H7 (cell line): Measurements from ENCODE around the gene OR13C5. TPM values are rescaled to one million over a fixed set of nuclear protein-coding genes. Genes with fewer than 3 reads are reported as not detected.

Source experiments
- DNase-seq: peaks from one replicate; pipeline ENCODE4 v3.0.0; 2012
- H3K27me3 ChIP-seq: 2 replicates; pipeline ENCODE4 v1.6.0; 2011; ENCODE audit warnings: mild to moderate bottlenecking, low read length; ENCODE audit not compliant: control insufficient read depth, insufficient read depth
- H3K36me3 ChIP-seq: replicated peaks from 2 replicates; pipeline ENCODE4 v1.5.1; 2011; ENCODE audit warnings: low read length; ENCODE audit not compliant: control insufficient read depth, insufficient read depth
- H3K4me3 ChIP-seq: 2 replicates; pipeline ENCODE4 v1.5.1; 2011; ENCODE audit warnings: low read depth, mild to moderate bottlenecking, control low read depth, low read length, moderate library complexity; ENCODE audit not compliant: insufficient read depth
- total RNA-seq: library from RNA; depleted of rRNA; stranded (reverse); fragments of >200 nt; shearing (Covaris generic); gene quantifications from 2 replicates; pipeline ENCODE4 v1.2.3, GENCODE V29; 2014; rRNA removed

The OR13C5 gene
- total RNA-seq, 1 experiment from 2014 or later = not detected

GRCh38 chr9:104577263-104577662, 21.9 kb downstream of the OR13C5 start:
- no peaks in the 10 kb centered on the region for H3K36me3 ChIP-seq
- H3K4me3 ChIP-seq = no peak overlapping the region
- no peak for DNase-seq
- no peaks in the 10 kb centered on the region for H3K27me3 ChIP-seq

GRCh38 chr9:104575456-104575855, 23.8 kb downstream of the OR13C5 start:
- Histone ChIP-seq H3K36me3 (no peaks in the 10 kb centered on the region), H3K27me3 (no peaks in the 10 kb centered on the region), H3K4me3 (no peak overlapping the region)
- no peak for DNase-seq

DNA sequence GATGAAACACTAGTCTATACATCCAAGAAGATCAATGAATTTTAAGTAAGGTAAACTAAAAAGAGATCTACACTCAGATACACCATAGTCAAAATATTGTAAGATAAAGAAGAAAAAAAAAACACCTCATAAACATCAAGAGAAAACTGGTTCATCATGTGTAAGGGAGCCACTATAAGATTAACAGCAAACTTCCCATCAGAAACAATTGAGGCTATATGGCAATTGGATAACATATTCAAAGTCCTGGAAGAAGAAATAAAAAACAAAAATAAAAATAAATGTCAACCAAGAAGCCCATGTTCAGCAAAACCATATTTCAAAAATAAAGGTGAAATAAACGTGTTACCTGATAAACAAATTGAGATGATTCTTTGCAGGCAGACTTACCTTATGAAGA, 26.6 kb downstream of the OR13C5 start:
- no peaks in the 10 kb centered on the region for H3K27me3 ChIP-seq
- no peaks in the 10 kb centered on the region for H3K36me3 ChIP-seq
- no peak for DNase-seq
- no peak overlapping the region for H3K4me3 ChIP-seq

DNA sequence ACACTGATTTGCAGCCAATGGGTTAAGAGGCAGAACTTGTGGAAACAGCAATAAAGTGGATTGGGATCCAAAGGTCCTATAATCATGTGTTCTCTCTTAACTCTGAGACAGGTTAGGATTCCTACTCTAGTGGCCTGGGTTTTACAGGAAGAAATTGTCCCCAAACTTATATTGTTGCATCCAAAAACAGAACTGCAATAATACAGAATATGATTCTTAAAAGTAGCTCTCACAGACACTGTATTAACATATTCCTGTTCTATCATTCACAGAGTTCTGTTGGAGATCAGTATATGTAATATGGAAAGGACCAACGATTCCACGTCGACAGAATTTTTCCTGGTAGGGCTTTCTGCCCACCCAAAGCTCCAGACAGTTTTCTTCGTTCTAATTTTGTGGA, 30.3 kb downstream of the OR13C5 start, which contains the start of gene OR13C8:
Gene OR13C8, plus strand, starts transcription at position 301 of the 400 bp plus-strand sequence. Its CDS starts 0 bp downstream, at position 301.
- no peak within 1 kb of the TSS for H3K4me3 ChIP-seq
- DNase-seq = no peak
- H3K27me3 ChIP-seq = no peaks in the 10 kb centered on the region
- no peaks in the 10 kb centered on the region for H3K36me3 ChIP-seq

DNA sequence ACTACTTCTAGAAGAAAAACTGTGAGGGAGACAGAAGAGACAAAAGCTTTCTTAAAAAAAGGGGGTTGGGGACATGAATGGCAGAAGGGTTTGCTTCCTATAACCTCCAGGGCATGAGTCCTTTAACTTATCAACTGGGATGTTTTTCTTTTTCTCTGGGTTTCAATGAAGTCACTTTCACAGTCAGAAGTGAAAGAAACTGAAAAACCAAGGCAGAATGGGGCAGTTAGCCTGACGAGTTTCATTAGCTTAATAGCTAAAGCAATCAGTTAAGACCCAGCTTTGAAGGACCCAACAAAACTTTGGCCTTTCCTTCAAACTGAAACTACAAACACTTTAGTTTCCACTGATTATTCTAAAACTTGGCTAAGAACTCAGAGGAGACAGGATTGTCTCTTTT, 34.9 kb downstream of the OR13C5 start:
- no peaks in the 10 kb centered on the region for H3K36me3 ChIP-seq
- no peak overlapping the region for H3K4me3 ChIP-seq
- H3K27me3 ChIP-seq = no peaks in the 10 kb centered on the region
- DNase-seq = no peak

DNA sequence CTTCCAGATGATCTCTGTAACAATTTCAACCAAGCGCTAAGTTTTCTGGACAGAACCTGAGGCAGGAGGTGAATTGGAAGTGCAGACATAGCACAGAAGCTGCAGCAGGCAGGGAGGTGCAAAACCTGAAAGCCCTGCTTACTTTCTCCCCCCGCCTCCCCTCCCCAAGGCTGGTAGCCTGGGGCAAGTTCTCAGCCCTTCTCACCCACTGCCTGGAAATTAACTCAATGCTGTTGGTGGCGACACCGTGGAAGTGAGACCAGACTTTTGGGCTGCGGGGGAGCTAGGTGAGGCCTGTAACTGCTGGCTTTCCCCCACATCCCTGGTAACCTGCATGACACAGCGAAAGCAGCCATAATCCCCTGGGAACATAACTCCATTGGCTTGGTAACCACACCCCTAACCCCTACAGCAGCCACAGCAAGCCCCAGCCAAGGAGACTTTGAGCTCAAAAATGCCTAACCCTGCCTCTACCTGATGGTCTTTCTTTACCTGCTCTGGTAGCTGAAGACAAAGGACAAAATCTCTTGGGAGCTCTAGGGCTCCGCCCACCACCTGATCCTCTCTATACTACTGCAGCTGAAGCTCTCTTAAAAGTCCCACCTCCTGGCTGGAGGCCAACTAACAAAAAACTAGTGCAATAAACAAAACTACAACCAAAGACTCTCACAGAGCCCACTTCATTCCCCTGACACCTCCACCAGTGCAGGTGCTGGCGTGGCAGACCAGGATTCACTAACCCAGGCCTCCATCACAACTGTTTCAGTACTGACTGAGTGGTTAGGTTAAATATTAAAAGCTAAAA, 42.2 kb downstream of the OR13C5 start:
- H3K27me3 ChIP-seq = no peaks in the 10 kb centered on the region
- no peak overlapping the region for H3K4me3 ChIP-seq
- DNase-seq = no peak
- no peaks in the 10 kb centered on the region for H3K36me3 ChIP-seq

- H3K4me3 ChIP-seq = no peak overlapping the region
- DNase-seq = no peak
- H3K36me3 ChIP-seq = no peaks in the 10 kb centered on the region
- H3K27me3 ChIP-seq = no peaks in the 10 kb centered on the region
Observed at GRCh38 chr9:104555521-104555920, 43.7 kb downstream of the OR13C5 start.

GRCh38 chr9:104553261-104553660, 46.0 kb downstream of the OR13C5 start:
- H3K4me3 ChIP-seq = no peak overlapping the region
- no peaks in the 10 kb centered on the region for H3K27me3 ChIP-seq
- no peaks in the 10 kb centered on the region for H3K36me3 ChIP-seq
- DNase-seq = no peak

Other genes with a start within 250 kb of the OR13C5 start
- gene OR13F1, start 95.2 kb downstream of the OR13C5 start, total RNA-seq = not detected in 2 replicates
- not detected in 2 replicates for gene OR13C4, start 72.2 kb downstream of the OR13C5 start, total RNA-seq
- not detected in 2 replicates for gene OR13C3, start 62.6 kb downstream of the OR13C5 start, total RNA-seq
- not detected in 2 replicates for gene OR13C8, start 30.2 kb downstream of the OR13C5 start, total RNA-seq
- gene OR13C2, start 6.2 kb upstream of the OR13C5 start, total RNA-seq = not detected in 2 replicates
- gene OR13C9, start 18.8 kb upstream of the OR13C5 start, total RNA-seq = not detected in 2 replicates
- gene OR13D1, start 95.1 kb upstream of the OR13C5 start, total RNA-seq = not detected in 2 replicates
- 19.0 and 20.4 TPM in 2 replicates for gene NIPSNAP3A, start 148.3 kb upstream of the OR13C5 start, total RNA-seq
- gene NIPSNAP3B, start 164.7 kb upstream of the OR13C5 start, total RNA-seq = 0.59 and 0.81 TPM in 2 replicates